ENCODE measurements around the gene SLC15A3.

DNA sequence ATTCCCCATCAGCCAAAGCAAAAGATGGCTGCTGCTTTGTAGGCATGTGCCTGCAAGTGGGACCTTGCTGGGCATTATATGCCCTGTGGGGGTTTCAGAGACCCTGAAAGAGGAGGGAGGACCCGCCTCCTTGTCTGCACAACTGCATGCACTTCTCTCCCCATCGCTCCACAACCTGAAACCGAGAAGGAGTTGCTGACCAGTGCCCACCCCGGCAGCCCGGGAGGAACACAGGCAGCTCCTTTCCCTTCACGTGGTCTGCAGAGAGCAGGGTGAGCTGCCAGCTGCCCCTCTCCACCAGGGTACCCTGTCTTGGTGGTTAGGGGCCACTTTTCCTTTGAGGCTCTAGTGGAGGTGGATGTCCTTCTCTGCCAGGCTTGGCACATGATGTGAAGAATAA is 29.1 kb downstream of the SLC15A3 start:
- TF ChIP-seq SIN3A (IDR thresholded peaks at IDR 0.05; ENCODE audit: borderline replicate concordance, insufficient read depth, low read length) (no peak), POLR2AphosphoS5 (IDR thresholded peaks at IDR 0.05; ENCODE audit: low read depth, low read length) (no peak), TAF1 (IDR thresholded peaks at IDR 0.05; ENCODE audit: borderline replicate concordance, insufficient read depth, low read length) (no peak)
- TF ChIP-seq, protein P1, sequence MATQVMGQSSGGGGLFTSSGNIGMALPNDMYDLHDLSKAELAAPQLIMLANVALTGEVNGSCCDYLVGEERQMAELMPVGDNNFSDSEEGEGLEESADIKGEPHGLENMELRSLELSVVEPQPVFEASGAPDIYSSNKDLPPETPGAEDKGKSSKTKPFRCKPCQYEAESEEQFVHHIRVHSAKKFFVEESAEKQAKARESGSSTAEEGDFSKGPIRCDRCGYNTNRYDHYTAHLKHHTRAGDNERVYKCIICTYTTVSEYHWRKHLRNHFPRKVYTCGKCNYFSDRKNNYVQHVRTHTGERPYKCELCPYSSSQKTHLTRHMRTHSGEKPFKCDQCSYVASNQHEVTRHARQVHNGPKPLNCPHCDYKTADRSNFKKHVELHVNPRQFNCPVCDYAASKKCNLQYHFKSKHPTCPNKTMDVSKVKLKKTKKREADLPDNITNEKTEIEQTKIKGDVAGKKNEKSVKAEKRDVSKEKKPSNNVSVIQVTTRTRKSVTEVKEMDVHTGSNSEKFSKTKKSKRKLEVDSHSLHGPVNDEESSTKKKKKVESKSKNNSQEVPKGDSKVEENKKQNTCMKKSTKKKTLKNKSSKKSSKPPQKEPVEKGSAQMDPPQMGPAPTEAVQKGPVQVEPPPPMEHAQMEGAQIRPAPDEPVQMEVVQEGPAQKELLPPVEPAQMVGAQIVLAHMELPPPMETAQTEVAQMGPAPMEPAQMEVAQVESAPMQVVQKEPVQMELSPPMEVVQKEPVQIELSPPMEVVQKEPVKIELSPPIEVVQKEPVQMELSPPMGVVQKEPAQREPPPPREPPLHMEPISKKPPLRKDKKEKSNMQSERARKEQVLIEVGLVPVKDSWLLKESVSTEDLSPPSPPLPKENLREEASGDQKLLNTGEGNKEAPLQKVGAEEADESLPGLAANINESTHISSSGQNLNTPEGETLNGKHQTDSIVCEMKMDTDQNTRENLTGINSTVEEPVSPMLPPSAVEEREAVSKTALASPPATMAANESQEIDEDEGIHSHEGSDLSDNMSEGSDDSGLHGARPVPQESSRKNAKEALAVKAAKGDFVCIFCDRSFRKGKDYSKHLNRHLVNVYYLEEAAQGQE (IDR thresholded peaks at IDR 0.05; ENCODE audit: insufficient read depth in 1 of 2, low read depth in 2 of 2, low read length in 2 of 2): no peak

Measured in PFSK-1 (cell line).